ENCODE results near the gene NPSR1. TPM values are rescaled to one million over a fixed set of nuclear protein-coding genes. Genes with fewer than 3 reads are reported as not detected.
"Not testable (repeated sequence)": the region's sequence is repeated elsewhere in the genome, so short reads cannot be mapped to it uniquely, and the experiment has no call there.

Gene NPSR1
- total RNA-seq, 1 donor from 2014 or later = not detected

DNA sequence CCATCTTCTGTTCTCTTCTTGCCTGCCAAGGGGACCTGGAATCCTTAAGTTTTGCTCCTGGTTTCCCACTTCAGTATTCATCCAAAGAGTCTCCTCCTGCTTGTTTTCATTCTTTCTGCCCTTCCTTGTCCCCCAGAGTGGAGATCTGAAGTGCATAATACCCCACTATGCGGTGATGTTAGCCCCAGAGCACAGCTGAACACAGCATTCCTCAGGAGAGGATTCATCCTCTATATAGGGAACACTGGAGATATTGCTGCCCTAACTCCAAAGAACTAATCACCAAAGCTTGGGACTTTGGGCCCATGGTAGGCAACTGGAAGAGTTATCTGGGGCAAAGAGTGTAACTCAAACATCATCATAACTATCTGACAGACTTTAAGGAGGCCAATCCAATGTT, 201.3 kb downstream of the NPSR1 start:
- not testable (repeated sequence) for FAIRE-seq; DNase-seq (ENCODE audit: low spot score in 2 of 2)

DNA sequence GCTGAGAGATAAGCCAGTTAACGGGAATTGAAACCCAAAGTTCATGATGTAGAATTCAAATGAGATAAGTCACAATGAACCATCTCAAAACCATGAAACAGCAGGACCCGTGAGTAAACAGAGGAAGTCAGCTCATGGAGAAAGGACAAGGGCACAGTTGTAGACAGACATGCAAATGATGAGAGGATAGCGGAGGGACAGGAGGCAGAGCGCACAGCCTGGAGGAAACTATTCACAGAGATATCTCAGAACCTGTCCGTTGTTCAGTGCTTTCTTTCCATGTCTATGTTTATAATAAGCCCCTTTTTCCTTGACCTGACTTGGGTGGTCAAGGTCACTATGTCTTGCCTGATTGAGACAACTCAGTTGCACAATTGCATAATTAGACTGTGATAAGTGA, 208.2 kb downstream of the NPSR1 start:
- DNase-seq (ENCODE audit: low spot score in 2 of 2); FAIRE-seq: not testable (repeated sequence)

DNA sequence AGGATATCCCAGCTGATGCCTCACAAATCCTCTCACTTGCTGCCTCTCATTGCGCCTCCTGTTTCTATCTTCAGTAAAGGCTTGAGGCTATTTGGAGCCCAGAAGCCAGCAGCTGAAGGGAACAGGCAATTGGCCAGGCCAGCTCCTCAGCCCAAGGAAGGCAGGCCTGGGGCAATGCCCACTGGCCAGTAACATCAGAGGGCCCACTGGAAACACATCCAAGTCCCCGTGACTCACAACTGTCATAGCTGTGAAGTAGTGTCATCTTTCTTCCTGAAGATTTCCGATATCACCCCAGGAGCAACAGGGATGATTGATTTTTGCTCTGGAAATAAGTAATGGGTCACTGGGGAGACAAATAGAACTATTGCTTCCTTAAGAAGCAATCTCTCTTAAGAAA, 209.3 kb downstream of the NPSR1 start:
- FAIRE-seq; DNase-seq (ENCODE audit: low spot score in 2 of 2): not testable (repeated sequence)

DNA sequence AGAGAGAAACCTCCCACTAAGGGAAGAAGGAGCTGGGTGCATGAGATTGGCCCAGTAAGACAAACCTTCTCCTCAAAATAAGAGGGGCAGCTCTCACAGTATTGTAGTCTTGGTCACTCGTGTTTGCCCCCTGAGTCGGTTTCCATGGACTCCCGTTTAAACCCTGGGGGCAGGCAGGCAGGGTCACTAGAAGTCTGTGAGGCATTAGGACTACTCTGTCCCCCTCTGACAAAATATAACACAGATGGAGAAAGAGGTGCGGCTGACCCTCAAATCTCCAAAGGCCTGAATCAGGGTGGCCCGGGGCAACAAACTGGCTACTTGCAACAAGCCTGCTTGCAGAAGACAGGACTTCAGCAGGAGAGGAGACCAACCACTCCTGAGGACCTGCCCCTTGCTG, 210.6 kb downstream of the NPSR1 start:
- not testable (repeated sequence) for FAIRE-seq; DNase-seq (ENCODE audit: low spot score in 2 of 2)

DNA sequence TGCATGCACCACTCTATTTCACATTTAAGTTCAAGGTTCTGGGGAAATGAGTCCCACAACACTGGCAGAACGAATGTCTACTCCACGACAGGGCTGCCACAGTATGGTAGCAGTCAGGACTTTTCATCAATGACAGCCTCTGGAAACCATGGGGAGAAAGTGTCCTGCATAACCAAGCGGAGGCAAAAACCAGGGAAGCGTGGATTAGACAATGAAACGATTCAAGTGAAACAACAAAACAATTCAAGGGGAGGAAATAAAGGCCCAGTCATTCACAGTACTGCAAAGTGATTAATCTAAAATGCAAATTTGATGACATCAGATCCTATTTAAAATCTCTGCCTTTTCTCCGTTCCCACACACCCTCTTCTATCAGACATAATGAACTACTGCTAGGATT, 211.0 kb downstream of the NPSR1 start:
- FAIRE-seq (peak; percentile 96), DNase-seq (ENCODE audit: low spot score in 2 of 2) (peak in 1 of 2 donors; percentile 24)

DNA sequence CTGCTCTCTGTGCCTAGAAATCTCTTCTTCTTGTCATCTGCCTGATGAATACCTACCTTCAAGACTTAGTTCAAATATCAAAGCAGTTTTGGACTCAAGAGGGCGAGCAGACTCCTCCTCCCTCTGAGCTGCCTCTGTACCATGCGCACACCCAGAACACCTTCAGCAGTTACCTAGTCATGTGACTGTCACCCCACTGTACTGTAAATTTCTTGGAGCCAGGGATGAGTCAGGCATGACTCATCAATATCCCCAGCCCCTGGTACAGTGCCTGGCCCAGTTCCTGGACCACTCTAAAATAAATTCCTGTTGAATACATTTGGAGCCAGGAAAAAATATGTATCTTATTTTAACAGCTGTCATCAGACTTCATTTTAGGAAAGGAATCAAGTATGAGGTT, 212.0 kb downstream of the NPSR1 start:
- not testable (repeated sequence) for FAIRE-seq; DNase-seq (ENCODE audit: low spot score in 2 of 2)

DNA sequence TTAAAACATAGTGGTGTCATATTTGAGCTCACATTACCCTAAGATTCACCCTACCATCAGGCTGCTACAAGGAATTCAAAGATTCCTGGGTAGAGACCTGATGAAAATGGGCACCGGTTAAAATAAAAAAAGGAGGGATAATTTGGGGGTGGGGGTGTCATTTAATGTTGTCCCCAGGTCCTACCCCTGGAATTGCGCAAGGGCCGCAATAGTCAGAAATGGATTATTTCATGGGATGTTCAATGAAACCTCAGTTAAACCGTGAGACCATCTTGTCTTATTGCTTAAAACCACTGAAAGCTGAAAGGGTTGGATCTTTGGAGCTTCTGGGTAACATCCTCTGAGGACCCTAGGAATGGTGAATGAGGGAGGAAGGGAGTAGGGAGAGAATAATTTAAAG, 216.3 kb downstream of the NPSR1 start:
- not testable (repeated sequence) for DNase-seq (ENCODE audit: low spot score in 2 of 2); FAIRE-seq

DNA sequence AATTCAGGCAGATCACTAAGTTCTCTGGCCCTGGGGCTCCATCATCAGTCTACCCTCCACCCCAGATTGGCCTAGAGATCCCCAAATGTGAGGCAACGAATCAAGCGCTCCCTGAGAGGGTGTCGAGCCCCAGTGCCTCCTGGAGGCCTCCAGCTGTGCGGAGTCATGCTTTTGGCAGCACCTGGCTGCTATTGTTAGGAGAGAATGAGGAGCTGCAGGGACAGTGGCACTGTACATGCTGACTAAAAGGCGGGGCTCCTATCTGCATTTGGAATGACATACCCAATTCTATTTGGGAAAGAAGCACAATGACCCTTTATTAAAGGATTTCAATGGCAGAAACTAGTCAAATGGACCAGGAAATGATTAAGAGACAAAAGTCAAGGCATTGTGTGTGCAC, 217.5 kb downstream of the NPSR1 start:
- FAIRE-seq = no peak

DNA sequence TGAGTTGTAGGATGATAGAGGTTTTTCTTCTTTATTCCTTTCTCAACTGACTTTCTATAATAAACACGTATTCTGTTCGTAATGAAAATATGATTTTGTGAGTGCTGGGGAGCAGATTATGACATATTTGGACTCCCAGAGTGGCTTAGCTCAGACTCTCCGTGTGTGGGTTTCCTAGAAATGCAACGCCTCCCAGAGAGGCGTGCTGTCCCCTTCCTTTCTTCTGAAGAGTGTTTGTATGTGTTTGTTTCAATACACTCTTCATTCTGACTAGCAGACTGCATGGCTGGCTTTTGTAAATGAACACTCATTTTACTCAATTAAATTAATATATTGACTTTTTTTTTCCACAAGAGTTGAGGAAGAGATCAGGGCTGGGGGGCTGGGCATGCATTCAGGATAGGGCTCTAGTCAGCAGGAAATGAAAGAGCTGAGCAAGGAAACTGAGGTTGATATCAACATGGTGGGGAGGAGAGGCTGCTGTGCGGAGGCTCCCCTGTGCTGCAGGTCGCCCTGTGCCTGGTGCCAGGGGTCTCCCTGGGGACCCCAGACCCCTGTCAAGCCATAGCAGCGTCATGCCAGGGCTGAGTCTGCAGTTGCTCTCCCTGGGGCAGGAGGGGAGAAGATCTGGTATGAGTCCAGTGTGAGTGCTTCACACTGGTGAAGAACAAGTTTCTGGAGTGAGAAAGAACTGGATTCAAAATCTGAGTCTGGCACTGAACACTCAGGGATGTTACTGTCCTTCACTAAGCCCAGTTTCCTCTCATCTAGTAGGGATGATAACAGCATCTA, 221.1 kb downstream of the NPSR1 start:
- not testable (repeated sequence) for FAIRE-seq; DNase-seq (ENCODE audit: low spot score in 2 of 2)

More for the DNA sequence above, 217.5 kb downstream of the NPSR1 start:
- peak in 1 of 2 donors; percentile 5 for DNase-seq (ENCODE audit: low spot score in 2 of 2)

DNA sequence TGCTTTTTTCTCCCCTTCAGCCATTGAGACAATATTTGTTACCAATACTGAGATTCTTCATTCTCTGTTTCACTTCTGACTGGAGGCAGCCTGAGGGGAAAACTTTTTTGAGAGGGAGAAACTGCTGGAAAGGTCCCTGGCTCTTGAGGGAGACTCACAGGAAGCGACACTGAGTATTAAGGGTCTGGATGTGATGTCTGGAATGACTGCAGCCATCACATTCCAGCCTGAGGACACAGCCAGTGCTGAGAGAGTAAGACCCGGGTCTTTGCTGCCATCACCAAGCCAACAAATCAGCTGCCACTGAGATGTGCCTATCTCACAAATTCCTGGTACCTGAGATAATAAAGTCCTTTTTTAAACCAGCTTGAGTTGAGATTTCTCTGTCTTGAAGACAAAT, 221.9 kb downstream of the NPSR1 start:
- DNase-seq (ENCODE audit: low spot score in 2 of 2) (no peak), FAIRE-seq (no peak)

DNA sequence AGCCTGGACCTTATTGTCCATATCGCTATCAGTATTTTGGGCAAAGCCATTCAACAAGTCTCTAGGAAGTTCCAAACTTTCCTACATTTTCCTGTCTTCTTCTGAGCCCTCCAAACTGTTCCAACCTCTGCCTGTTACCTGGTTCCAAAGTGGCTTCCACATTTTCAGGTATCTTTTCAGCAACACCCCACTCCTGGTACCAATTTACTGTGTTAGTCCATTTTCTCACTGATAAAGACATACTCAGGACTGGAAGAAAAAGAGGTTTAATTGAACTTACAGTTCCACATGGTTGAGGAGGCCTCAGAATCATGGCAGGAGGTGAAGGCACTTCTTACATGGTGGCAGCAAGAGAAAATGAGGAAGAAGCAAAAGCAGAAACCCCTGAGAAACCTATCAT, 225.8 kb downstream of the NPSR1 start:
- FAIRE-seq; DNase-seq (ENCODE audit: low spot score in 2 of 2): not testable (repeated sequence)

DNA sequence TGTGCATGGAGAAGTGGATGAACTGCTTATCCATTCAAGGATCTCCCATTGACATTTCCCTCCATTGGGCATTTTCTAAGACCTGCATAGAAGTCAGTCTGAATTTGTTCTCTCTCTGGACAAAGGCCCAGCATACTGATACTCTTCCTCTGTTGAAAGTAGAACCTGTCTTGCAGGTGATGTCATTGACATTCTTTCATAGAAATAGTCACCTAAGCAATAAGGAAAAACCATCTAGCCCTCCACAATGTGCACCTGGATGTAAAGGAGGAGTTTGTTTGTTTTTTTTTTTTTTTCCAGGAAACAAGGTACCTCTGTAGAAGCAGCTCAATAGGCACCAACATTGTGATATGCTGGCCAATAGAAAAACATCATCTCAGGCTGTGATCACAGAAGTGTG, 228.8 kb downstream of the NPSR1 start:
- DNase-seq (ENCODE audit: low spot score in 2 of 2) (no peak), FAIRE-seq (no peak)

DNA sequence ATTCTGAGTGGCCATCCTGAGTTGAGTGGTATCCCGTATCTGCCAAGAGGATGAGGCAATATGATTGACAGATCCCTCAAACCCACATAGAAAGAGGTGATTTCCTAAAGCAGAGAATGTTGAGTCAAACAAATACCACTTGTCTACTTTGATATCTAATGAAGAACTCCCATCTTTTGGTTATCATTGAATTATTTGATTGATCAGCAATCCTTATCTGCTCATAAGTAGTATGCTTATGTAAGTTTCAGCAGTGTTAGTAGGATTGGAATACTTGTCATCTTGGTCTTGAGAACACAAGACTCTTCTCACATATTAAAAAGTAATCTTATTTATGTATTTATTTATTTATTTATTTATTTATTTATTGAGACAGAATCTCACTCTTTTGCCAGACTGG, 231.9 kb downstream of the NPSR1 start:
- DNase-seq (ENCODE audit: low spot score in 2 of 2) (no peak), FAIRE-seq (no peak)

DNA sequence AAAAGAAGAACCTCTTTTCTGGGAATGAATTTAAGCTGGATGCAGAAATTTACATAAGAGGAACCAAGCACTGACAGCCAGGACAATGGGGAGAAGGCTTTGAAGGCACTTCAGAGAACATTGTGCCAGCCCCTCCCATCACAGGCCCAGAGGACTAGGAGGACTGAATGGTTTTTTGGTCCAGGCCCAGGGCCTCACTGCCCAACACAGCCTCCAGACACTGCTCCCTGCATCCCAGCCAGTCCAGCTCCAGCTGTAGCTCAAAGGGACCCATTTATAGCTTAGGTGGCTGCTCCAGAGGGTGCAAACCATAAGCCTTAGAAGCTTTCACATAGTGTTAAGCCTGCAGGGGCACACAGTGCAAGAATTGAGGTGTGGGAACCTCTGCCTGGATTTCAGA, 237.2 kb downstream of the NPSR1 start:
- FAIRE-seq (no peak), DNase-seq (ENCODE audit: low spot score in 2 of 2) (no peak)

Small RNAs within 50 kb of the gene (small RNA-seq; reads per million reads assigned to genes)
- not detected for gene RF00322
- gene RN7SL132P = not detected

All from frontal cortex (tissue), 4 donors.